Stimulated activated CD8-positive, alpha-beta memory T cell treated with anti-CD3 and anti-CD28 coated beads, Interleukin-4, amount 100 ng/mL, for 1 hour (primary cell): ENCODE measurements around the gene CCDC28B.

Experiments
- DNase-seq, 2 donors: peaks; one replicate each; pipeline ENCODE4 v3.0.0-alpha.2; 2020; ENCODE audit warnings: low read depth in 2 of 2, low spot score in 1 of 2

The CCDC28B gene

DNA sequence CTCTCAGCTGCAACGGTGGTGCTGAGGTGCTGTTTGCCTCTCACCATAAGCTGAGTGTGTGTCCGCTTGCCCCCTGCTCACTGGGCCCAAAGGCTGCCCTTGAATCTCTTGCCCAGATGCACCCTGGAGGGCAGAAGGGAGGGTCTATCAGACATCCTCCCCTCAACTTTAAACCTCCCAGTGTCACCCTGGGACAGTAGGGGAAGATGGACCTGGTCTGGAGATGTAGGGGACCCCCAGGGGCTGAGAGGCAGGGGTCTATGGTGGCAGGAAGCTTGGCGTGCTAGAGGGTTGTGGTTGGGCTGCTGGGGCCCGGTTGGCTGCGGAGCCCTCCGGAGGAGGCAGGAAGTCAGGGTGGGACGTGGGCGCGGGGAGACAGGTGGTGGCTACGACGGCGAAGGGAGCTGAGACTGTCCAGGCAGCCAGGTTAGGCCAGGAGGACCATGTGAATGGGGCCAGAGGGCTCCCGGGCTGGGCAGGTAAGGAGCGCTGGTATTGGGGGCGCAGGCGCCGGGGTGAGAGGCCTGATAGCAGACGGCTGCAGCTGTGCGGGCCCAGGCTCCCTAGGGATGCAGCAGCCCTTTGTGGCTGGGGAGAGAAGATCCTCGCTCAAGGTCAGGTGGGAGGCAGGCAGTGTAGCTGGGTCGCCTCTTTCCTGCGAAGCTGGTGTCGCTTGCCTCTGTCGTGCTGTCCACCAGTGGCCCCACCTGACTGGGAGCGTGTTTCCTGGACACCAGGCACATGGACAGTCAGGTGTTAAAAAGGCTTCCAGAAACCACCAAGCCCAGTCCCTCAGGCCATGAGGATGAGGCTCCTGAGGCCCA, 50.7 kb downstream of the CCDC28B start, which contains the start of gene LCK:
Gene LCK, plus strand, starts transcription at position 373 of the 824 bp plus-strand sequence. CDS start 23,065 bp downstream, outside the sequence.
- DNase-seq = no peak
